Activated CD4-positive, alpha-beta T cell treated with anti-CD3 and anti-CD28 coated beads, Interleukin-2, amount 10 ng/mL, durations not matched to agents 7 days and 5 days (primary cell): ENCODE measurements around the gene MAP1LC3B2. TPM values are rescaled to one million over a fixed set of nuclear protein-coding genes. Genes with fewer than 3 reads are reported as not detected.

Source experiments
- CTCF ChIA-PET: fragments of 350-600 bp; sonication (Branson Sonifier 250); formaldehyde crosslinking; loops from one replicate; lab custom pipeline; 2021; ENCODE audit warnings: antibody characterized with exemption; lab: Charles Lee
- POLR2A ChIA-PET: fragments of 350-600 bp; sonication (Branson Sonifier 250); formaldehyde crosslinking; loops from one replicate; lab custom pipeline; 2021; ENCODE audit warnings: antibody characterized with exemption; lab: Charles Lee
- DNase-seq: peaks from one replicate; pipeline ENCODE4 v3.0.0-alpha.2; 2020
- H3K27ac Mint-ChIP-seq: one replicate; pipeline ENCODE4 v1.8.0; 2021; ENCODE audit warnings: mild to moderate bottlenecking, moderate library complexity, mixed read lengths
- H3K27me3 Mint-ChIP-seq: one replicate; pipeline ENCODE4 v1.8.0; 2021; ENCODE audit warnings: mixed read lengths
- H3K36me3 Mint-ChIP-seq: one replicate; pipeline ENCODE4 v1.8.0; 2021; ENCODE audit warnings: low read depth, mixed read lengths
- H3K4me1 Mint-ChIP-seq: one replicate; pipeline ENCODE4 v1.8.0; 2021; ENCODE audit warnings: mixed read lengths
- H3K4me3 Mint-ChIP-seq: one replicate; pipeline ENCODE4 v1.8.0; 2021; ENCODE audit warnings: mild to moderate bottlenecking, moderate library complexity, mixed read lengths
- H3K9me3 Mint-ChIP-seq: one replicate; pipeline ENCODE4 v1.8.0; 2021; ENCODE audit warnings: mixed read lengths
- total RNA-seq, 2 experiments: library from RNA; stranded (reverse); gene quantifications; one replicate each; pipeline ENCODE4 v1.2.3, GENCODE V29; 2021

The MAP1LC3B2 gene
- total RNA-seq, 2 experiments from 2014 or later, result 1.0 to 1.5 TPM

- CTCF ChIA-PET, result interaction anchor here (0.6 kb wide), 2 partner anchors 55 to 165 kb away, joined by 3 read pairs; no protein-coding TSS in a partner anchor
- Mint-ChIP-seq H3K4me1 (no peaks in the 10 kb centered on the region), H3K27ac (no peak overlapping the region), H3K36me3 (no peaks in the 10 kb centered on the region), H3K9me3 (peaks cover 23% of the 10 kb centered on the region), H3K4me3 (no peak overlapping the region), H3K27me3 (peaks cover 5% of the 10 kb centered on the region)
- POLR2A ChIA-PET, result no interaction called here
- no peak for DNase-seq
These were observed 60.1 kb downstream of the MAP1LC3B2 start for GRCh38 chr12:116619246-116619645.

GRCh38 chr12:116620124-116620491 lies 60.9 kb downstream of the MAP1LC3B2 start:
- POLR2A ChIA-PET, result no interaction called here
- H3K36me3 Mint-ChIP-seq, result no peaks in the 10 kb centered on the region
- no peak for DNase-seq
- H3K4me1 Mint-ChIP-seq, result no peaks in the 10 kb centered on the region
- no peak overlapping the region for H3K27ac Mint-ChIP-seq
- H3K4me3 Mint-ChIP-seq, result no peak overlapping the region
- CTCF ChIA-PET, result interaction anchor here (0.5 to 1.3 kb wide), 2 partner anchors 14 to 558 kb away, joined by 3 to 5 read pairs; no protein-coding TSS in a partner anchor
- peaks cover 5% of the 10 kb centered on the region for H3K27me3 Mint-ChIP-seq
- H3K9me3 Mint-ChIP-seq, result peaks cover 23% of the 10 kb centered on the region

- CTCF ChIA-PET, result interaction anchor here (0.5 to 1.3 kb wide), 2 partner anchors 14 to 559 kb away, joined by 3 to 5 read pairs; no protein-coding TSS in a partner anchor
- POLR2A ChIA-PET, result interaction anchor here (0.6 kb wide), 1 partner anchor 261 kb away, joined by 3 read pairs; no protein-coding TSS in a partner anchor
These were observed 61.5 kb downstream of the MAP1LC3B2 start for GRCh38 chr12:116620492-116621191.

GRCh38 chr12:116621194-116621593 lies 62.0 kb downstream of the MAP1LC3B2 start:
- Mint-ChIP-seq H3K27ac (no peak overlapping the region), H3K27me3 (peaks cover 5% of the 10 kb centered on the region), H3K9me3 (peaks cover 23% of the 10 kb centered on the region), H3K36me3 (no peaks in the 10 kb centered on the region), H3K4me1 (no peaks in the 10 kb centered on the region), H3K4me3 (no peak overlapping the region)
- no peak for DNase-seq
- CTCF ChIA-PET, result interaction anchor here (1.3 kb wide), 1 partner anchor 13 kb away, joined by 5 read pairs; no protein-coding TSS in a partner anchor
- POLR2A ChIA-PET, result interaction anchor here (0.6 kb wide), 1 partner anchor 262 kb away, joined by 3 read pairs; no protein-coding TSS in a partner anchor

More at GRCh38 chr12:116620492-116621191, 61.5 kb downstream of the MAP1LC3B2 start:
- Mint-ChIP-seq H3K4me1 (no peaks in the 10 kb centered on the region), H3K9me3 (peaks cover 23% of the 10 kb centered on the region), H3K27ac (no peak overlapping the region), H3K36me3 (no peaks in the 10 kb centered on the region), H3K4me3 (no peak overlapping the region), H3K27me3 (peaks cover 5% of the 10 kb centered on the region)
- no peak for DNase-seq

- Mint-ChIP-seq H3K4me1 (no peaks in the 10 kb centered on the region), H3K36me3 (no peaks in the 10 kb centered on the region), H3K4me3 (no peak overlapping the region), H3K27me3 (peaks cover 12% of the 10 kb centered on the region), H3K9me3 (peaks cover 15% of the 10 kb centered on the region), H3K27ac (no peak overlapping the region)
- ChIA-PET POLR2A (no interaction called here), CTCF (no interaction called here)
- no peak for DNase-seq
These were observed 65.3 kb downstream of the MAP1LC3B2 start for GRCh38 chr12:116624516-116624915.

- Mint-ChIP-seq H3K4me3 (no peak overlapping the region), H3K9me3 (peaks cover 15% of the 10 kb centered on the region), H3K27me3 (peaks cover 13% of the 10 kb centered on the region), H3K4me1 (no peaks in the 10 kb centered on the region), H3K27ac (no peak overlapping the region), H3K36me3 (no peaks in the 10 kb centered on the region)
- CTCF ChIA-PET, result interaction anchor here (0.7 to 1.7 kb wide), 2 partner anchors 17 to 97 kb away, joined by 4 read pairs; no protein-coding TSS in a partner anchor
- DNase-seq, result no peak
- POLR2A ChIA-PET, result no interaction called here
These were observed 67.0 kb downstream of the MAP1LC3B2 start for GRCh38 chr12:116626153-116626552.

Other genes with a start within 250 kb of the MAP1LC3B2 start
- 10 to 100 TPM; 28.8 to 31.7 TPM for gene SPRING1, start 178.7 kb downstream of the MAP1LC3B2 start, total RNA-seq
- gene RNFT2, start 178.9 kb downstream of the MAP1LC3B2 start, total RNA-seq, result 10 to 100 TPM; 11.7 to 15.1 TPM